ENCODE measurements around the gene INSYN2A.

INSYN2A gene

DNA sequence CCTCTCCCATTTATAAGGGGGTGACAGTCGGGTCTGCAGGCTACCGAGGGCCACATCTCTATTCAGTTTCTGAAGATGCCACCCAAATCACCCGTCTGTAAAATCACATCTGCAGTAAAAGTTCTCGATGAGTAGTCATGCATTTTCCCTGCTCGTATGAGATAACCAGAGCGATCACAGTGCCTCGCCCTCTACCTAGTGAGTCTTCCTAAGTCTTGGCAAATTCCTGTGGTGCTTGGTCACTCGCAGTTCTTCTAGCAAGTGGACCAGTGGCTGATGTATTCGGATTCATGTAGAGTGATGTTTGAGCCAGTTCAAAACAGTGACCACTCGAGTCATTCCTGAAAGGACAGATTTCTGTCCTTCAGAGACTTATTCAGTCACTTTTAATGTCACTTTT is 44.9 kb downstream of the INSYN2A start:
- no peak for DNase-seq

DNA sequence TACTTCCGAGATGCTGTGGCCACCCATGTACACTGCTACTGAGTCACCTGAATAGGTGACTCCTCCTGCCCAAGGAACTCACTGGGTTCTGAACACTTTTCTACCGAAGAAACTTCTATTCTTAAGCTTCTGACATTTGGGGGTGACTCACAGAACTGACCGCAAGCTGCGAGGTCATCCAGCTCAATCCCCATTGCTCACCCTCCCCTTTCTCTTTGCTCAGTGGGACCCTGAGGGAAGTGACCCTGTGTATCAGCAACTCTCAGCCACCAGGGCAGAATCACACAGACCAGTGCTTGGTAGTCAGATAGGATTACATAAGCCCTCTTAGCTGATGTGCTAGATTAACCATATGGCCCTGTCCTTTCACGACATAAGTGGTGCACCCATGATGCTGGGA is 46.3 kb downstream of the INSYN2A start:
- no peak for DNase-seq

DNA sequence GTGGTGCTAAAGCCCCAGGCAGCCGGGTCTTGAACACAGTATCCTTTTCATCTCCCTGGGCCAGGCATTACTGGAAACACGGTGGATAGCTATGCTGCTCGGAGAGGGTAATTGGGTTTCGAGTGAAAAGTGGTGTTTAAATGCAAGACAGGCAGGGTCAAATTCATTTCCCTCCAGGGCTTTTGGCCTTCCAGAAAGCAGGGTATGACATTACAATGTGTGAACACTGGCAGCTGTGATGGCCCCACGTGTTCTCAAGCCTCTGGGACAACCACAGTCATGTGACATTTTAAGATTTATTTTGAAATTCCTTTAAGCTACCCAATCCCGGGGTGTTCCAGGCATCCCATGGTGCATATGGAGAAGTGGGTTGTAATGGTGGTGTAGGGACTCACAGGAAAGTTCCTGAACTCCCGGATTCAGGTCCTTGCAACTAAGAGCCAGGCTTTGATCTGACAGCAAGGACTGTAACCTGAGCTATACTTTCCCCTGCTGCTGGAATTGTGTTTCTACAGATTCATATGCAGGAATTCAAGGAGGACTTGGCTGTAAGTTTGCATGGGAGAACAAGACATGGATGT is 46.8 kb downstream of the INSYN2A start:
- DNase-seq = no peak

DNA sequence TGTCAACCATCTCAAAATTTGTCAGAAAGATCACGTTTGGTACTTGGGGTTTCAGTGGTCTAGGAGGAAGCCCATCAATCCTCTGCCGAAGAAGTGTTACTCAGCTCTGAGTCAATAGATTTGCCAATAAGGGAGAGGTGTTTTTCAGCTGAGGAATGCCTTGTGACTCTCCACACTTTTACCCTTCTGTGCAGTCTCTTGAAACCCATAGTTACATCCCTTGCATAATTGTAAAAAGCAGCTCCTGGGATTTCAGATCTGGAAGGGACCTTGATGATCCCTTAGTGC is 47.5 kb downstream of the INSYN2A start:
- DNase-seq = no peak

DNA sequence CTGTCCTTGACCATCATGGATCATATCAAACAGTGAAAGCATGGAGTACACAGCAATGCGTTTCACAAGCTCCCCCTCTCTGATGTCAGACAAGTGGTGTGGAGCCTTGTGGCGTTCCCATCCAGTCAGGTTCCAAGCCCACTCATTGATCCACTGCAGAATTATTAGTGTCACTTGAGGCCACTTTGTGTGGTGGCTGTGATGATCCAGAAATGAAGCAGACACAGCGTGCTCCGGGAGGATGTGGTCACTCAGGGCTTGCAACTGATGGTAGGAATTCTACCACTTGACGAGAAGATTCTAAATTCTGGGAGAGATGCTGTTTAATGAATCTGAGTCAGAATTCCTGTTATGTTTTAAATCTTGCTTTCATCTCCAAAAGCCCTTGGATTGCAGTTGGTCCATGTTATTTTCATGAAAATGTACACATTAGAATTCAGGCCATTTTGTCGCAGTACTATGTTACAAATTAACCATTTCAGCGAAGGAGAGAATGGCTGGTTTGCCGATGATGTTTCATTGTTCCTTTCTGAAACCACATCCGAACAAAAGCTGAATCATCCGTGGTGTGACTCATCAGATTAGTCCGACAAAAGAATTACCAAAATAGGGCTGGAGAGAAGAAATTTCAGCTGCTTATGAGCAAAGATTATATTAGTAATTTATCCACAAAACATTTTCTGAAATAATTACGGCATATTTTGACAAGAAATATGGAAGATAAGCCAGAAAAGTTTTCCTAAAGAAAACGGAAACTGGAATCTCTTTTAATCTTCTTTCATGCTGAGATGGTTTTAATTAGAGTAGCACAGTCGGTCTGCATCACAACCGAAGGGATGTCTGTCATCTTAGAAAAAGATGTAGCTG is 48.1 kb downstream of the INSYN2A start:
- no peak for DNase-seq

DNA sequence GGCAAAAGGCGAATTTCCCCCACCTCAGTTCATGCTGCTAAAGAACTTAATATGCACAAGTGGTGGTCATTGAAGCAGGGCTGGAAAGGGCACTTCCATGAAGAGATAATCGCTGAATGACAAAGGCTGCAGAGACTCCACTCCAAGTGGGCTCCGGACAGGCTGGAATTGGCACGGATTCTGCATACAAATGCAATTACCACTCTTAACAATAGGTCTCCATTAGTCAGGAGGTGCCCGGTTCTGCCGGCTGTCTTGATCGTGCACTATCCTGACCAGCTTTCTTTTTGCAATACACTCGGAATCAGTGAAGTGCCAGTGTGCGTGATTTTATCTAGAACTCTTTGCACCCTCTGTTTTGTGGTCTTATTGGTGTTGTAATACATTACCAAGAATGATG is 49.7 kb downstream of the INSYN2A start:
- DNase-seq = no peak

Measured in NCI-H1930 (cell line).